A172 (cell line): ENCODE data around the gene EEFSEC. TPM values are rescaled to one million over a fixed set of nuclear protein-coding genes. Genes with fewer than 3 reads are reported as not detected.

Experiments used
- DNase-seq: peaks from one replicate; pipeline ENCODE4 v3.0.0-alpha.2; 2015; ENCODE audit warnings: low spot score
- total RNA-seq: library from RNA; depleted of rRNA; stranded (reverse); fragments of >200 nt; shearing (Covaris generic); gene quantifications from 2 replicates; pipeline ENCODE4 v1.2.3, GENCODE V29; 2014

EEFSEC gene
- total RNA-seq, 1 experiment from 2014 or later, result 3.5 TPM

DNA sequence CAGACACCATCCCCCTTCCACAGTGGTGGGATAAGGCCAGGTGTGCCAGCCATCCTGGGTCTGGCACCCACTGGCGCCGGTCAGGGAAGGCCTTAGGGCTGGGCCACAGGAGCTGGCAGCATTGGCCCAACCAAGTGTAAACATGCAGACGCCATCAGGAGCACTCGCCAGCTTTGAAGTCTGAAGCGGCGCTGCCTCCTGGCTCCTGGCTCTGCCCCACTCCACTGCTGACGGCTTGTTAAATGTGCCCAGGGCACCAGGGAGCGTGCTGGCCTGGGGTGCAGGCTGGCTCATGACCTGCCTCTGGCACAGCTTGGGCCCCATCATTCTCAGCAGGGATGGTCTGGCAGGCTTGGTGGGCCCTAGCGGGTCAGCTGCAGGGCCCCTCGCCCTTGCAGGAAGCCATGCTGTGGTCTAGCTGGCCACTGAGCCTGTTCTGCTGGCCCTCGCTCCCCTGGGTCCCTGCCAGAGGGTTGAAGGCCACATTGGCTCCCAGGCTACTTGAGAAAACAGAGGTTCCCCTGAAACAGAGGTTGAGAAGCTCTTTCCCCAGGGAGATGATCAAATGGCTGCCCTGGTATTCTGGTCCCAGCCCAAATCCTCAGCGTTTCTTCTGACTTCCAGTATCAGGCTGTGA is 196.8 kb downstream of the EEFSEC start:
- DNase-seq, result no peak

DNA sequence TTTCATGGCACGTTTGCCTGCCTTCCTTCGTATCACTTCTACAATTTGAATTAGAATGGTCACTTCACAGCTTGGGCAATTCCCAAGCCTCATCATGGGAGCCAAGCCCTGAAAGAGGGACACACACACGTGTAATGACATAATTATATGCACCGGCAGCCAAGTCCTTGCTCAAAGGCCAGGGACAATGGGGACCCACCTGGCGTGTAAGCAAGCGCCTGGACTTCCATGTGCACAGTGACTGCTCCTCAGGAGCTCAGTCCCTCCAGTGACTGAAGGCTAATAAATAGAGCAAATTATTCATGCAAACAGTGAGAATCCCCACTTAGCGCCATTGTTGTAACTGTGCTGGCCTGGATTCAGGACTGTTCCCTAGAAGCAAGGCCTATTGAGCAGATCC is 198.3 kb downstream of the EEFSEC start:
- DNase-seq, result no peak

GRCh38 chr3:128352326-128352725 is 199.0 kb downstream of the EEFSEC start:
- no peak for DNase-seq

GRCh38 chr3:128353361-128353965 is 200.2 kb downstream of the EEFSEC start:
- no peak for DNase-seq

- DNase-seq, result no peak
These were observed 200.9 kb downstream of the EEFSEC start for GRCh38 chr3:128353991-128354687.

DNA sequence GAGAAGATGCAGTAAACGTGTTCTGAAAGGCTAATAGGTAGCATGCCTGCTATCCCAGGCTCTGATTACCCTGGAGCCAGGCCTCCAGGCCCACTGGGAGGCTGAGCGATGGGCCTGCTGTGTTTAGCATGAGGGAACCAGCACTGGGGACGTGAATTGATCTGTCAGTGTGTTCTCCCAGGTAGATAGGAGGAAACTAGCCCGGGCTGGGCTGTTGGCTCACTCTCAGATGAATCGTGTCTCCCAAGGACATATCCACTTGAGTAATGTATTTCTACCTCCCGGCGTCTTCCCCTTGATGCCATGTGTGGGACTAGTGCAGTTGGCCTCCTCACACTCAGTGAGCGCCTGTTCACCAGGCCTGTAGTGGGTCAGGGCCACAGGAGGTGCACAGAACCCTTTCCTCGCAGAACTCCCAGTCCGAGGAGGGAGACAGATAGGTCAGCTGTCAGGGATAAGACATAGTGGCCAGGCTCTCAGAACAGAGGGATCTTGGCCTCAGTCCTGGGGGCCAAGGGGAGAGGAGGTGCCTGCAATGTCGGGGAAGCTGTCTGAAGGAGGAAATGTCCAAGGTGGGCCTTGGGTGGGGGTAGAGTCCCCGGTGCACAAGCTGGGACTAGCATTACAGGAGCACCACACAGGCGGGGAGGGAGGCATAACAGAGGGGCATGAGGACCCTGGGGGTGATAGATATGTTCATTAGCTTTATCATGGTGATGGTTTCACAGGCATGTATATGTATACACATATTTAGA is 201.7 kb downstream of the EEFSEC start:
- DNase-seq, result no peak

DNA sequence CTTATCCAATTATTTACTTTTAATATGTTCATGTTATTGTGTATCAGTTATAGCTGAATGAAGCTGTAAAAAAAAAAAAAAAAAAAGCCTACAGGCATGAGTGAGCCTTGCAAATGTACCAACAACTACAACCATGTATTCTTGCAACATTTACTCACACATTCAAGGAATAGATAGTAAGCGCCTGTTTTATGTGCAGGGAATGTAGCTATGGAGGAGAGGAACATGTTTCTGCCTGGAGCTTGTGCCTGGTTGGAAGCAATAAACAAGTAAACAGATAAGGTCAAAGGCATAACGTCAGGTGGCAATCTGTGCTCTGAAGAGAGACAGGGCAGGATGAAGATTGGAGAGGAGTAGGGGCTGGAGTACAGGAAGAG is 202.2 kb downstream of the EEFSEC start:
- no peak for DNase-seq

DNA sequence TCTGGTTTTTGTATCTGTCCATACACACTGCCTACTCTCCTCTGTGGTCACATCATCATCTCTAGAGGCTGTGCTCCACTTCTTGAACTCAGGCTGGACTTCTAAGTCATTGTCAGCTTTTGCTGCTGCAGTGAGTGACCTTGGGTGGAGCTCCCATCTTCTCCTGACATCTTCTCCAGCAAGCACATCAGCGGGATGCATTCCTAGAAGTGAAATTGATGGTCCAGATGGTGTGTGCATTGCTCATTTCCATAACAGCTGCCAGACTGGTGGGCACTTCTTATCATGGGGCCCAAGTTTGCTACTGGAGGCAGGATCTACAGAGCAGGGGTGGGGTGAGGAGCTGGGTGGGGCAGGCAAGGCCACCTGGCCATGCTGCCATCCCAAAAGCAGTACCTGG is 203.5 kb downstream of the EEFSEC start:
- DNase-seq, result no peak

DNA sequence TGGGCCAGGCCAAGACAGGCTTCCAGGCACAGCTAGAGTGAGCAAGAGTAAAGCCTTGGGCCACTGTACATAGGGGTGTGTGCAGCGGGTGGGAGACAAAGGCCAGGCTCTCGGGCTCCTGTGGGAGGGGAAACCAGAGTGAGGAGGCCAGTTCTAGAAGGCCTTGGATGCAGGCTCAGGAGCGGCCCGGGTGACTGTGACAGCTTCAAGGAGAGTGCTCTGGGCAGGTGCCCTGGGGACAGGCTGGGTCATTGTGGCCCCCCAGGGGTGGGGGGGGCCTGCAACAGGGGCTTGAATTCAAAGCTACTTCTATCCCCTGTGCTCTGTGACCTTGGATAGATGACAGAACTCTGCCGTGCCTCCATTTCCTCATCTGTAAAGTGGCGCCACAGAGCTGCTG is 204.3 kb downstream of the EEFSEC start:
- DNase-seq, result no peak

DNA sequence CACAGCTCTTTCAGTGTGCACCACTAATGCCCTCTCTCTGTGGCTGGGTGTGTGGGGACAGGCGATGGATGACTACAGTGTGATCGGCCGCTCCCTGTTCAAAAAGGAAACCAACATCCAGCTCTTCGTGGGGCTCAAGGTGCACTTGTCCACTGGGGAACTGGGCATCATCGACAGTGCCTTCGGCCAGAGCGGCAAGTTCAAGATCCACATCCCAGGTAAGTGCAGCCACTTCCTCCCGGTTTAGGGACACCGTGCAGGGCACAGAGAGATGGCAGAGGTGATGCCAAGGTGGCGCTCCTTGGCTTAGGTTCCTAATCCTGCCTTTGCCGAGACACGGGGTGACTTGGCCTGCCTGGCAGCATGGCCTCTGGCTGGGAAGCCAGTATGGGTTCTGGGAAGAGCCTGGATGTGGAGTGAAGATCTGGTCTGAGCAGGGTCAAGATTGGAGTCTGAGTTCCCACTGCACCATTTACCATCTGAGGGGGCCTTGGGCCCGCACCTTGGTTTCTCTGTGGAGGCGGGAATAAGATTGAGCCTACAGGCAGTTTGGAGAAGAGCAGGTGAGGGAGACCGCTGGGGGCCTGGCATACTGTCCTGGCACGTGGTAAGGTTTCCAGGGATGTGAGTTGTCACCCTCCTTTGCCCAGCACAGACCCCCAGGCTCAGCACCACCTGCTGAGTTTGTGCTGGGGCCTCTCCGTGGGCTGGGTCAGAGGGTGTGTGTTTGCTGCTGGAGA is 205.0 kb downstream of the EEFSEC start:
- DNase-seq, result no peak

DNA sequence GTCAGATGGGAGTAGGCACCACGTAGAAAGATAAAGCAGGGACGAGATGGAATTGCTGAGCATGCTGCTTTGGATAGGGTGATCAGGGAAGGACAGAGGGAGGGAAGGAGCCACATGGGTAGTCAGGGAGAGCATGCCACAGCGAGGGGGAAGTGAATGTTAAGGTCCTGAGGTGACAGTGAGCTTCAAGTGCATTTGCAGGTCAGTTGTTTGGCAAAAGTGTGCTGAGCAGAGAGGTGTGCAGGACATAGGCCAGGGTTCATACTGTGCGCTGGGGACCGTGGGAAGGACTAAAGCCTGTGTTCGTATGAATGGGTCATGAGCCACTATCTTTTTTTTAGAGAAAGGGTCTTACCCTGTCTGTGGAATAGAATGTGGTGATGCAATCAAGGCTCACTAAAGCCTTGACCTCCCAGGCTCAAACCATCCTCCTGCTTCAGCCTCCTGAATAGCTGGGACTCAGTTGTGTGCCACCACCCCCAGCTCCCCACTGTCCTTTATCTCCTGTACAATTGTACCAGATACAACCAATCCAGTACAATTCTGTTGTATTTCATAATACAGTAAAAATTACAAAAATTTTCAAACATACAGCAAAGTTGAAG is 205.9 kb downstream of the EEFSEC start:
- no peak for DNase-seq

GRCh38 chr3:128359846-128360642 is 206.8 kb downstream of the EEFSEC start:
- DNase-seq, result no peak

GRCh38 chr3:128360705-128361271 is 207.5 kb downstream of the EEFSEC start:
- peak; percentile 34 for DNase-seq

DNA sequence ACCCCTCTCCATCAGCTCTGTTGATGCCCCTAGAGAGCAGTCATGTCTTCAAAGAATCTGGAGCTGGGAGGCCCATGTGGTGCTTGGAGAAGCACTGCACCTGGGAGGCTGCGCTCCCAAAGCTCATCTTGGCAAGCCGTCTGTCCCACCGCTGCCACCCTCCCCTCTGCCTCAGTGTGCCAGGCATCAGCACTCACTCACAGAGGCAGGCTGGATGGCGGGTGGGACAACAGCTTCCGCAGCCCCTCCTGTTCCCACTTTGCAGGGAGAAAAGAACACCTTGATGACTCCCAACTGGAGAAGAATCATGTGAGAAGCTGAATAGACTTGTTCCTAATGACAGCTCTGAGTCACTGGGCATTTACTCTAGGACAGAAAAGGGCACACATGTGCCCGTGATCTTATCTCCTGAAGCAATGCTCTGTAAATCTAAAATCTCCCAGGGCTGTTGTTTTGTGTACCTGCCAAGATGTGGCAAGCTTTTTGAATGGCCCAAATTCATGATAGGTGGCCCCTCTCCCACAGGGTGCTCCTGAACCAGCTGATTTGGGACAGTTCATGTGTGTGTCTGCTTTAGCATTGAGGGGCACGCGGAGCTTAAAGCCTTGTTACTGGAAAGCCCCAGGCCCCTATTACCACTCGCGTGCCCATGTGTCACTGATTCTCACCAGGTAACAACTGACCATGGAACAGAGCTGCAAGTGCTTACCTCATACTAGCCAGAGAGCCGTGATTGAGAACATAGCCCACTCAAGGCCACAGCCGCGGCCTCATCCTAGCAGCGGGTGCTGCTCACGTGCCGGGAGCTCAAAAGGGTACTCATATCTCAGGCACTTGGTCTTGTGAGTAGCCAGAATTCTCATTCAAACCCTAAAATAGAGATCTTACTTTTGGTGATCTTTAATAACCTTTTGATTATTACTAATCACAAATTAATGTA is 209.0 kb downstream of the EEFSEC start:
- no peak for DNase-seq

DNA sequence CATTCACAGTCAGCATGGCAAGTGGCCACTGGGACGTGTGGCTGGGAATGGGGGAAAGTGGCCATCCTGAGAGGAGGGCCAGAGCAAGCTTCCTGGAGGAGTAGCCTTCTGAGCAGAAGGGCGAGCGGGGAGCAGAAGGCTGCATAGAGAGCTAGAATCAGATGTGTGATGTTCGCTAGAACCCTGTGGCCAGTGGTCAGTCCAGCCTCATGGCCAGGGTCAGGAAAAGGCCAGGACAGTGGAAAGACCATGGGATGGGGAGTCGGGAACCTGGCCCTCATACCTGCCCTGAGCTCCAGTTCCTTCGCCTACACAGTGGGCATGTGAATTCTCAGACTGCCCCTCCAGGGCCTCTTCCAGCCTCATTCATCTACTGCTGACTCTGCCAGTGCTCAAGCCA is 211.0 kb downstream of the EEFSEC start:
- no peak for DNase-seq

DNA sequence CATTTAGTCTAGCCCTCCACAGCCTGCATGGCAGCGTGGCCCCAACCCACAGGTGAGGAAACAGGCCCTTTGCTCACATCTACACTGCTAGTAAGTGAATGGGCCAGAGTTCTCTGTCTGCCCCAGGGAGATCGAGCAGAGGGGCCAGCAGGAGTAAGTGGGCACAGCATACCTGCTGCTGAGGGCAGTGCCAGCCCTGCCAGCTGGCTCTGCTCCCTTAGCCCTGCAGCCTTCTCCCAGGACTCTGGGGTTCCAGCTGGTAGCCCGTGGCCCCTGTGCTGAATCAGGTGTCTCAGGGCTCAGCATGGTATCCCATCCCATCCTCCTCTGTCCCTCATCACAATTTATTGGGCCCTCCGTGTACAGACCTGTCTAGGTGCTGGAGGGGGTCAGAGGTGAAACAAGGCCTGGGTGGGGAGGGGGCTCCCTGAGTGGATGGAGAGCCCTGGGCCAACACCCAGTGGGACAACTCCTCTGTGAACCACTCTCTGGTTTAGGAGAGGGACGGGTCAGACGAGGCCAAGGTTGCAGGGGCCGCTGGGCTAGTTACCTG is 211.6 kb downstream of the EEFSEC start:
- DNase-seq, result no peak

DNA sequence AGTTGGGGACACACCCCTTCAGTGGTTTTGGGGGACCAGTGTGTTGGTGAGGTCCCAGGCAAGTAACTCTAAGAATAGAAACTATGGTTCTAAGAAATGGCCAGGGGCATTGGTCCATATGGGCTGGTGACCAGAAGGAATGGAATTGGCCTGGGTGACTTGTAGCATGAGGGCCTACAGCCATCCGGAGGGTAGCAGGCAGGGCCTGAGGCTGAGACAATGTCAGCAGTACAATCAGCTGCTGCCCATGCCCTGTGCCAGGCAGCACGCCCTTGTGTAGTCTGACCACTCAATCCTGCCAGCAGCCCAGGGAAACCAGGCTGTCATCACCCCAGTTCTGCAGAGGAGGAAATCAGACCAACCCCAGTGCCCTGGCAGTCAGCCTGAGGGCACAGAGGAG is 212.9 kb downstream of the EEFSEC start:
- no peak for DNase-seq

DNA sequence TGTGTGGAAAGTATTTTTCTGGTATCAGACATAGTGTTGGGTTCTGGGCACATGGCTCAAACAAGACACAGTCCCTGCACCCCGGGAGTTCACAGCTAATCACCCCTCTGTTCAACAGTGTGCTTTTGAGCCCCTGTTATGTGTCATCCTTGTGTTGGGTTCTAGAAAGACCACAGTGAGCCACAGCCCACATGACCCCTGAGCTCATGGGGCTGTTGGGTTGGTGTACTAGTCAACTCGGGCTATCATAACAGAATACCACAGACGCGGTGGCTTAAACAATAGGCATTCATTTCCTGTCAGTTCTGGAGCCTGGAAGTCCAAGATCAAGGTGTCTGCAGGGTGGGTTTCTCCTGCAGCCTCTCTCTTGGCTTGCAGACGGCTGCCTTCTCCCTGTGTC is 213.4 kb downstream of the EEFSEC start:
- no peak for DNase-seq

GRCh38 chr3:128367221-128367620 is 213.9 kb downstream of the EEFSEC start:
- no peak for DNase-seq
